HUES64 (cell line): ENCODE data around the gene SLC22A6.

Experiments
- H3K27ac ChIP-seq: 2 replicates; pipeline ENCODE4 v1.7.0; 2013; ENCODE audit warnings: low read depth, low read length, inconsistent platforms
- H3K27me3 ChIP-seq: 2 replicates; pipeline ENCODE4 v1.6.1; 2013; ENCODE audit warnings: mild to moderate bottlenecking, low read length; ENCODE audit not compliant: insufficient read depth
- H3K36me3 ChIP-seq: 2 replicates; pipeline ENCODE4 v1.6.1; 2013; ENCODE audit warnings: mild to moderate bottlenecking, low read length; ENCODE audit not compliant: insufficient read depth
- H3K4me1 ChIP-seq: 2 replicates; pipeline ENCODE4 v1.6.1; 2013; ENCODE audit warnings: mild to moderate bottlenecking, low read length, moderate library complexity; ENCODE audit not compliant: insufficient read depth
- H3K4me3 ChIP-seq: 2 replicates; pipeline ENCODE4 v1.5.1; 2013; ENCODE audit warnings: mild to moderate bottlenecking, low read length, moderate library complexity
- H3K9ac ChIP-seq: 2 replicates; pipeline ENCODE4 v1.6.1; 2013; ENCODE audit warnings: mild to moderate bottlenecking, low read depth, low read length
- H3K9me3 ChIP-seq: 2 replicates; pipeline ENCODE4 v1.6.1; 2013; ENCODE audit warnings: low read depth, low read length; ENCODE audit not compliant: insufficient read depth
- whole genome bisulfite sequencing: fragments of 150-250, 120-280 bp; methylation state at CpG from one replicate; pipeline ENCODE4 v1.1.7; 2013; ENCODE audit warnings: missing lambda C conversion rate; 5-methylcytosine and 5-hydroxymethylcytosine counted together

SLC22A6 gene

DNA sequence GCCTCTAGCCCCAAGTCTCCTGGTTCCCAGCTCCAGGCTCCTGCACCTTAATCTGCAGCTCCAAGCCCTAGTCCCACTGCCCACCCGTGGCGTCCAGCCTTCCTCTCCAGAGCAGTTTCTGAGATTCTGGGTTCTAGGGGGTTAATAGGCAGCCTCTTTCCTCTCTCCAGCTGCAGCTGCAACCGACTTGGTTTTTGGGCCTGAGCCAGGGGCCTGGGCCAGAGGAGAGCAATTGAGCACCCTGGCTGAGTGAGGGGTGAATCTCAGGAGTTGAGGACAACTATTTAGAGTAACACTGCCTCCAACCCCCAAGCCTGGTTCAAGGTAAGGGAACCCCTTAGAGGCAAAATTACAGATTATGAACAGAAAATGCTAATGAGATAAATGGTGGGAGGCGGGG is 54.6 kb downstream of the SLC22A6 start:
- Histone ChIP-seq H3K9me3 (no peaks in the 10 kb centered on the region), H3K27me3 (peaks cover 47% of the 10 kb centered on the region), H3K27ac (no peak overlapping the region), H3K36me3 (no peaks in the 10 kb centered on the region), H3K9ac (no peak overlapping the region), H3K4me3 (no peak overlapping the region), H3K4me1 (peaks cover 14% of the 10 kb centered on the region)
- 88% methylated on average over 3 of the region's 4 CpGs for WGBS

DNA sequence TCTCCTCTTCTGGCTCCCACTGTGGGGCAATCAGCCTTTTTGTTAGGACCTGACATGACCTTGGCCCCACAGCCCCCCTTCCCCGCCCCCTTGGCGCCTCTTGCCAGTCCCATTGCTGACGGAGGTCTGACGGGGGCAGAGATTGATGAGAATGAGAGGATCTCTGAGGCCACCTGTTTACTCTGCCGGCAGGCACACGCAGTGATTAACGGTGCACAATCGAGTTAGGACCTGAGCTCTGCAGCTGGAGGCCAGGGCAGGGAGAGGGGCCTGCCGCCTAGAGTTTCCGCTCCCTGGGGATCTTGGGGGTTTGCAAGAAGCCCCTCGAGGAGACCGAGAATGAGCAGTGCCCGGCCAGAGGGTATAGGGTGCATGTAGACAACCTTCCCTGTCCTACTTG is 56.8 kb downstream of the SLC22A6 start:
- H3K27ac ChIP-seq: no peak overlapping the region
- H3K9me3 ChIP-seq: no peaks in the 10 kb centered on the region
- 34% methylated on average over 13 of the region's 13 CpGs for WGBS
- no peak overlapping the region for H3K9ac ChIP-seq
- H3K27me3 ChIP-seq: peaks cover 68% of the 10 kb centered on the region
- peaks cover 14% of the 10 kb centered on the region for H3K4me1 ChIP-seq
- no peaks in the 10 kb centered on the region for H3K36me3 ChIP-seq
- no peak overlapping the region for H3K4me3 ChIP-seq

GRCh38 chr11:62926680-62927455 is 57.9 kb downstream of the SLC22A6 start:
- Histone ChIP-seq H3K9me3 (no peaks in the 10 kb centered on the region), H3K36me3 (no peaks in the 10 kb centered on the region), H3K4me3 (peak overlapping the region; percentile 65), H3K27me3 (peaks cover 79% of the 10 kb centered on the region), H3K4me1 (peaks cover 12% of the 10 kb centered on the region), H3K27ac (no peak overlapping the region), H3K9ac (no peak overlapping the region)
- 5% methylated on average over 47 of the region's 53 CpGs for WGBS
